HG03095 (cell line): Measurements from ENCODE around the gene GLB1L3.
A peak's percentile ranks its signal among the peaks of the same experiment; 100 is the strongest.

Experiments used
- ATAC-seq: cut with Tn5 transposase; IDR thresholded peaks from one replicate; pipeline ENCODE4 v1.9.1; 2021; ENCODE audit warnings: moderate library complexity; ENCODE audit not compliant: unreplicated experiment

Gene GLB1L3, protein sequence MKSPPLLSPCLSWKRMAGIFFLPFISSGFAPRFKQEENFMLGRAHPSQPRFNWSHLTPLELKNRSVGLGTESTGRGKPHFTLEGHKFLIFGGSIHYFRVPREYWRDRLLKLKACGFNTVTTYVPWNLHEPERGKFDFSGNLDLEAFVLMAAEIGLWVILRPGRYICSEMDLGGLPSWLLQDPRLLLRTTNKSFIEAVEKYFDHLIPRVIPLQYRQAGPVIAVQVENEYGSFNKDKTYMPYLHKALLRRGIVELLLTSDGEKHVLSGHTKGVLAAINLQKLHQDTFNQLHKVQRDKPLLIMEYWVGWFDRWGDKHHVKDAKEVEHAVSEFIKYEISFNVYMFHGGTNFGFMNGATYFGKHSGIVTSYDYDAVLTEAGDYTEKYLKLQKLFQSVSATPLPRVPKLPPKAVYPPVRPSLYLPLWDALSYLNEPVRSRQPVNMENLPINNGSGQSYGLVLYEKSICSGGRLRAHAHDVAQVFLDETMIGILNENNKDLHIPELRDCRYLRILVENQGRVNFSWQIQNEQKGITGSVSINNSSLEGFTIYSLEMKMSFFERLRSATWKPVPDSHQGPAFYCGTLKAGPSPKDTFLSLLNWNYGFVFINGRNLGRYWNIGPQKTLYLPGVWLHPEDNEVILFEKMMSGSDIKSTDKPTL

DNA sequence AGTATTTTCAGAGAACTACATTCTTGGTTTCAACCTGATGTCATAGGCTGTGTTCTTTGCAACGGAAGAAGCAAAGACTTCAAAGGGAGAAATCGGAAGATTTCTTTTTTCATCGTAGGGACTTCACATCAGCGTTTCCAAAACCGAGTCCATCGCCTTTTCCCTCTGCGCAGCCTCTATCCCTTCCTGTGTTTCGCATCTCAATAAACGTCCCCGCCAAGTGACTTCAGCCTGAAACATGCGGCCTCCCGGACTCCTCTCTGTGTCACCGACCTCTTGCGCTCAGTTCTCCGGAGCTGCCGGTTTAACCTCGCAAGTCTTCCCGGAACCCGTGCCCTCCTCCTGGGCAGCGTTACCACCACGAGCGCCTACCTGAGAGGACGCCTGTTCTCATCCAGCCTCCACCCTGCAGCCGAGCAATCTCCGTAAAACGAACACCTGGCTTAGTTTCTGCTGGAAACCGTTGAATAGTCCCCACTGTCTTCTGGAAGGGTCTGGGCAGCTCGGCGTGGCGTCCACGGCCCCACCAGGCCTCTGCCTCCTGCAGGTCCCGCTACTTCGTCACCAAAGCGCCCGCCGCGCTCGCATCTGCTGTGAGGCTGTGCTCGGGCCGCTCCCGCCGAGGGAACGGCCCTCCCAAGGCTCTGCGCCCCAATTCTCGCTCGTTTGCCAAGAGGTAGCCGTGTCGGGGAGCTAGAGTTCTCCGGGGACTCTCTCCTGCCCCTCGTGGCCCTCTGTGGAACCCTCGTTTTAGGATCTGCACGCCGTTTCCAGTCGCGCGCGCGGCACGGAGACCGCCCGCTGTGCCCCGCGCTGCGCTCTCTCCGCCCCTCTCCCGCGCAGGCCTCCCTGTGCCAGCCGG, at the start of gene GLB1L3:
TSS of gene GLB1L3 (plus strand) at position 846 of the 862 bp plus-strand sequence. CDS start 362 bp downstream, outside the sequence.
- ATAC-seq: peak; percentile 78

DNA sequence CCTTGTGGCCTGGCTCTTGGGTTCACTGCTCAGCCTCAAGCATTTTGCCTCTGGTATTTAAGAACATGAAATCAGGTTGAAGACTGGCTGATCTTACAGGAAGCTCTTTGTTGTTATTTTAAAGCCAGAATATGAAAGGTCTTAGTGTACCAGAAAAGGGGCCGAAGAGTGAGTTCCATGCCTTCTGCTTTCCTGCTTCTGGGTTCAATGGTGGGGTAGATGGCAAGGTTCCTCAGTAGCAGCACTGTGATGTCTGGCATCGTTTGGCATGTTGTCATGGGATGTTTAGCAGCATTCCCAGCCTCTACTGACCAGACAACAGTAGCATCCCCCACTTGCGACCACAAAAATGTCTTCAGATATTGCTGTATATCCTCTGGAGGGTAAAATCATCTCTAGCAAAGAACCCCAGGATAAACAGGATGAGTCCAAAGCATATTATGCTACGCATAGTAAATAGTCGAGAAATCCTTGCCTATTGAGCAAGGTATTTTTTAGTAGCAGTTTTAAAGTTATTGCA, 49.3 kb upstream of the GLB1L3 start:
- ATAC-seq: no peak

DNA sequence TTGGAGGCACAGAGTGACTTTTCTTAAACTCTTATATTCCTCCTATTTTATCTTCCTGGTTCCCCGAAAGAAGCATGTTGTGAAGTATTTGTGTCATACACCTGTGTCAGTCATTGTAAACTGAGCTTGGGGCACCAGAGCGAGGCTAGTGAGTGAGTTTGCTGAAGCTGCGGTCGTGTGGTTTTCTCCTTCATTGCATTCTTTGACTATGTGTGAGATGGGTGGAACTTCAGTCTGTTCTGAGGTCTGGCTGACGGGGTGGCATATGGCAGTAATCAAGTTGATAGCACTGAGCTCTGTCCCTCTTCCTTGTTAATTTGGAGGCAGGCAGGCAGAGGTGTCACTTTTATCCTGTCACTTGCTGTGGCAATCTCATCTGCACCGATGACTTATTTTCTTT, 47.6 kb upstream of the GLB1L3 start:
- ATAC-seq: peak; percentile 55

DNA sequence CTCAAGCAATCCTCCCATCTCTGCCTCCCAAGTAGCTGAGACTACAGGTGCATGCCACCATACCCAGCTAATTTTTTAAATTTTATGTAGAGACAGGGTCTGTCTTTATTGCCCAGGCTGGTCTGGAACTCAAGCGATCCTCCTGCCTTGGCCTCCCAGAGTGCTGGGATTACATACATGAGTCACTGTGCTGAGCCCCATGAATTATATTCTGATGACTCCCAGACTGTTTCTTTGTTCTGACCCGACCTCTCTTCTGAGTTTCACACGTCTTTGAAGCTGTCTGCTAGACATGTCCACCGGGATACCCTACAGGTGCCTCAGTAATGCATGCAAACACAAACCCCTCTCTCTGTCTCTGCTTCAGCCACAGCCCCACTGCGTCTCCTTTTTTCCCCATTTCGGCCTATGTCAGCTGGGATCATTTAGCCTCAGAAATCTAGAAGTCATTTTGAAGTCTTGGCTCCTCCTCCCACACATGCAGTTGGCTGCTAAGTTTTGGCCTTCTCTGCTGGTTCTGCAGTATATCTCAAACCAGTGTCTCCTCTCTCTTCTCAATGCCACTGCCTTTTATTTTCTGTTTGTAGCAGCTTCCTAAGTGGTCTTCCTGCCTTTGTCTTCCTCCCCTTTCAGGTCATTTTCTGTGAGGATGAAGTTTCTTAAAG, 46.9 kb upstream of the GLB1L3 start:
- ATAC-seq: no peak

DNA sequence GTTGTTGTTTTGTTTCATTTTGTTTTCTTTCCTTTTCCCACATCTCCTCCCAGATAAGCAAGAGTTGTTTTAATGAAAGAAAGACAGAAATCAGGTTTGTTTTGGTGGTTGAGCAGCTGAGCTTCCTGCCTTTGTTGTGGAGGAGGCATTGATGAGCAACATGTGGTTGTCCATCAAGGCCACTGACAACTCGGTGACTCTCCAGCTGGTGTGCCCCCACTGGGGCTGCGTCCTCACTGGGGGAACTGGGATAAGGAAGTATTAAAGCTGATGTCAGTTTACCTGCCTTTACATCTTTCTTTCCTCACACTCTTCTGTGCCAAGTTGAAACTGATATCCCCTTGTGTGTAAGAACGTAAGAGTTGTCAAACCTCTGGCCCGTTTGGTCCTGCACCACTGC, 45.8 kb upstream of the GLB1L3 start:
- ATAC-seq: no peak

DNA sequence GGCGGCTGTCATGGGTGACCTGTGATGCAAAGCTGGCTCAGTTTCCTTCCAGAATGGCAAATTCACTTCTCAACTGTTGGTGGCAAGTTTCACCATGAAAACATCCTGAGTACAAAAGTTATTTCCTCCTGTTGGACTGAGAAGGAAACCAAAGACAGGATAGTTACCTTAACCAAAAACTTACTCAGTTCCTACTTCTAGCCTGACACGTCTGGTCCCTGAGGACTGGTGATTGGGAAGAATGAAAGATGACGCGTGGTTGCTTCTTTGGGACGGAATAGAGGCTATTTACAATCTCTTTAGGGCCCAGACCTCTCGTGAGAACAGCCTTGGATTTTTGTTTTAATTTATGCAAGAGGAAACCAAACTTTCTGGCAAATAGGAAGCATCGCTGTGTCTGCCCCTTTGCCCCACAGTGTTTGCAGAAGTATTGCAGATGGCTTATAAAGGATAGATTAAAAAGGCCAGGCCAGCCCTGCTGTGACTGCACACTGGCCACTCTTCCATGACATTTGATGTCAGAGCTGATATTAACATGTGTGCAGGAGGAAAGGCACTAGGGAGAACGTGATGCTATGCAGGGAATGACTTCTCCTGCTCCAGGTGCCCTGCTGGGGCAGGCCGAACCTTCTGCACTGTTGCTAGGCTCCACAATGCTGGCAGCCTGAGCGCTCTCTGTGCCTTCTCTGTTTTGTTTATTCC, 44.1 kb upstream of the GLB1L3 start:
- no peak for ATAC-seq

DNA sequence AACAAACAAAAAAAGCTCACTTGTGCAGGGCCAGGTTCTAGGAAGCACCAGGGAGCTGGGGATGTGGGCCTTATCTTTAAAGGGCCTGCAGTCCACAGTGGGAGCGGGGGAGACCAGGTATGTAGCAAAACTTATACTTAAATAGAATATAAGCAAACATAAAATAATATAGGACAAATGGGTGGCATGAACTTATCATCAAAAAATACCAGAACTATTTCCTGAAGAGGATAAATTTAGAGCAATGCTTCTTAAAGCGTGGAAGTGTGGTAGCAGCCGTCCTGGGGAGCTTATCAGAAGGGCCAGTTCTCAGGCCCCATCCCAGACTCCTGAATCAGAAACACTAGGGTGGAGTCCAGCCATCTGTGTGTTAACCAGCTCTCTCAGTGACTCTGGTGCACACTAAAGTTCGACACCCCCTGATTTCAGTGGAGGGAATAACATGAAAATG, 42.4 kb upstream of the GLB1L3 start:
- no peak for ATAC-seq

DNA sequence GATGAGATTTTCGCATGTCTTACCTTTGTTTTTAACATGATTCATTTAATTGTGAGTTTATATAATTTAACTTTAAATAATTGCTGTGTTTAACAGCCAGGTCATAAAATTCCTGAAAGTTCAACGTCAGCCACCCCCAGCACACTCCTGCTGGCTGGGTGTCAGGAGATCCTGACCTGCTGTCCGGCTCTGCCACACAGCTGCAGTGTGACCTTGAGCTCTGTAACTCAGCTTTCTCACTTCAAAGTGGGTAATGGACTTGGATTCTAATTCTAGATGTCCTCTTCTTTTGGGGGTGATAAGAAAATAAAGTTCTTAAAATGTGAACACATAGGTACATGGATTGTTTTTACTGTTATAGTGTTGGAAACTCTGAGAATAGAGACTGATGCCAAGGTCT, 40.8 kb upstream of the GLB1L3 start:
- ATAC-seq: no peak

DNA sequence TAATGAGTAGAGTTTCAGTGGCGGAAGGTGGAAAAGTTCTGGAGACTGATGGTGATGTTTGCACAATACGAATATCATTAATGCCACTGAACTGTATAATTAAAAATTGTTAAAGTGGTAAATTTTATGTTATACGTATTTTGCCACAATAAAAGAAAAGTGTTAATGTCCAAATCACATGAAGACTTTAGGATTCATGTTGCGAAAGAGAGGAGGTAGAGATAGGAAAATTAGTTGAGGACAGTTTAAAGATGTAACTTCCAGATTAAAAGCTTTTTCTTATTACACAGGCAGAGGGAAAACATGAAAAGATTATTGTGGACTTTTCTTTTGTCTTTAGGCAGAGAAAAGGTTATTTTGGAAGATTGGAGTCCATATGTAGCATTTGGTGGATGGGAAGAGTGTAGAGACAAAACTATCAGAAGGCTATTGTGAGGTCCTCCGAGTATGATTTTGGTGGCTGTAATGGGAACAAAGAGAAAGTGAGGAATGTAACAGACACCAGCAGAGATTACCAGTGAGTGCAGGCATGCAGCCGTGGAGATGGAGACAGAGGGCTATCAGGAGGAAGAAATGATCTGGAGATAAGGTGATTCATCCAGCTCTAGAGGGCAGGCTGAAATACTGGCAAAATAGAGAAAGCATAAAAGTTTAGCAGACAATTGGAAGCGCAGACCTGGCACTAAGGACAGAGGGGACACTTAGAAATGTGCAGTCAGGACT, 39.2 kb upstream of the GLB1L3 start:
- no peak for ATAC-seq

DNA sequence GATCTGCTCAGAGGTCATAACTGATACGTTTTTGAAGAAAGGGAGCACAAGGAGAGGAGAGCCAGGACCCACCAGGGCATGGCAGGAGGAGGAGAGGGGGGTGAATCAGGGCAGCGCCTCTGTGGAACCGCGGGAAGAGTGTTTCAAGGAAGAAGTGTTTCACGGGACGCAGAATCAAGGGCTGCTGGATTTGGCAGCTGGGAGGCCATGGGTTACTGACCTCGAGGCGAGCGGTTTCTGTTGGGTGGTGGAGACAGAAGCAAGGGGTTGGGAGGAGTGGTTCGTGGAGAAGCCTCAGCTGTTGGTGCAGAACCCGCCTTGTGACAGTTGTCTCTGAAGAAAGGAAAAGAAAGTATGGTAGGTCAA, 38.6 kb upstream of the GLB1L3 start:
- ATAC-seq: no peak

DNA sequence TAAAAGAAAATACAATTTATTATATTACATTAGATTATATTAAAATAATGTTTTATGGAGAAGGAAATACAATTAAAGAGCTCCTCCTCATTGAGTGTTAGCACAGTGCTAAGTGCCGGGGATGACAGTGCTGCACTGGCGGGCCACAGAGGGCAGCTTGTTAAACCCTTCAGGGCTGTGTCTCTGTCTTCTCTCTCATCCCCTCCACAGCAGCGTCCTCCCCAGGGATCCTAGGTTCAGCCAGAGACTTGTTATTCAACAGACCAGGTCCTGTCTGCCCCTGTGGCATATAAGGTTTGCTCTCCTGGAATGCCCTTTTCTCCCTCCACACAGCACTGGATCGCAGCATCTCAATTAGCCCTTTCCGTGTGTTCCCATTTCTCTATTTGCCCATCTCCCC, 37.2 kb upstream of the GLB1L3 start:
- ATAC-seq: no peak

DNA sequence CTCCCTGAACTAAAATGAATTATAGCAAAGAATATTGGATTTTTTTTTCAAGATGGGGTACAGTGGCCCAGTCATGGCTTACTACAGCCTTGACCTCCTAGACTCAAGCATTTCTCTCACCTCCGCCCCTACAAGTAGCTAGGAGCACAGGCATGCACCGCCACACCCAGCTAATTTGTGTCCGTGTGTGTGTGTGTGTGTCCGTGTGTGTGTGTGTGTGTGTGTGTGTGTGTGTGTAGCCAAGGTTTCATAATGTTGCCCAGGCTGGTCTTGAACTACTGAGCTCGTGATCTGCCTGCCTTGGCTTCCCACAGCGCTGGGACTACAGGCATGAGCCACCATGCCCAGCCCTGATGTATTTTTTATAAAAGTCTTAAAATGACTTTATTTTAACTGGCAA, 35.6 kb upstream of the GLB1L3 start:
- no peak for ATAC-seq

DNA sequence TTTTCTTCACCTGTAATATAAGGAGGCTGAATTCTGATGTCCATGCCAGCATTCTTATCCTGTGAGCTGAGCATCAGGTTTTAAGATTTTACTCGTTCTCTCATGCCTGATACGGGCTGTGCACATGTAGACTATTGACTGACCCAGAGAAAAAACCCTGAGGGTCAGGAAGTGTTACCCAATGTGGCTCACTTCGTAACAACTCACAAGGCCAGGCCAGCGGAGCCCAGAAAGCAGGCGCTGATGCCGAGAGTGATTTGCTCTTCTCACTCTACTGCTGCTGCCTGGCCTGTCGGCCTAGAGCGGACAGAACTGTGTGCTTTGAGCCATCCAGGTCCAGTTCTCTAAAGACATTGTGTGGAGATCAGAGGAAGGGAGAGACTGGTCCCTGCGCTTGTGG, 33.8 kb upstream of the GLB1L3 start:
- no peak for ATAC-seq

DNA sequence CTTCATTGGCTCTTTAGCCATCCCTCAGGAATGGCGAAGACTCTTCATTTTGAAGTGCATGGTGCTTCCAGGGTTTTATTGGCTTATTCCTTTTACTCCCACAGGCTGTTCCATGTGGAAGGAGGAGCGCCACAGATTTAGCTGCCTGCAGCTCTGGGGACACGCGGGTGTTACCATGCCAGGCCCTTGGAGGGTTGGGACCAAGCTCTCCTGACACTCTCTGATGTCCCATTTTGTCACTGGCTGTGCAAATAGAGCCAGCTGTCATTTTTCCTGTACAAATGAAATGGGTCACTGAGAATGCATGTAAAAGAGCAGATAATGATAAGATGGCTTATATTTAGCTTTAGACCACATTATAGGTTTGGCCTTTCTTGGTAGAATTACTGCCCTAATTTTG, 32.3 kb upstream of the GLB1L3 start:
- ATAC-seq: no peak

DNA sequence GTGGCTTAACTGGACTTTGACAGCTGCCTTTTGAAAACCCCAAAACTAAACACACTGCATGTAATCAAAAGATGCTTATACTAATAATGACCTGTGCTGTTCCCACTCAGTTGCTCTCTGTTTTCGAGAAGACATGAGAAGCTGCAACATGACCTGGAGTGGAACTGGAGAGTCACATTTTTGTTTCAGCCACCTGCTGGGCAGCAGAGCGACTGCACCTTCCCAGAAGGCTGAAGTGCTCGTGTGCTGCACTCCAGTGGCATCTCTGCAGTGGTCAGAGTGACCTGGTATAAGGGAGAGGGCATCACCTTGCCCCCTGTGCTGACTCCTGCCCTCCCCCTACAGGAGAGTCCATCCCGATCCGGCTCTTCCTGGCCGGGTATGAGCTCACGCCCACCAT, 31.6 kb upstream of the GLB1L3 start:
- ATAC-seq: peak; percentile 73

DNA sequence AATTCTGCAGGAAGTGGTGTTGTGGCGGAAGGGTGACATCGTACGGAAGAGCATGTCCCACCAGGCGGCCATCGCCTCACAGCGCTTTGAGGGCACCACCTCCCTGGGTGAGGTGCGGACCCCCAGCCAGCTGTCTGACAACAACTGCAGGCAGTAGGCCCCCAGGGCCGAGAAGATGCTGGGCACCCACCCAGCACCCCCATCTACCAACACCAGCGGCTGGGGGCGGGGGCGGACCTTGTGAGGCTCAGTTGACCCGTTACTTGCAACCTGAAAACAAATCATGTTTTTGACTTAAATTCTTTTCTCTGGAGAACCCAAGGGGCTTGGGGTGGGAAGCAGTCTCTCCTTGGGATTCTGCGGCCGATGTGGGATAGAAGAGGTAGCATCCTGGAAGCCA, 30.7 kb upstream of the GLB1L3 start:
- no peak for ATAC-seq

DNA sequence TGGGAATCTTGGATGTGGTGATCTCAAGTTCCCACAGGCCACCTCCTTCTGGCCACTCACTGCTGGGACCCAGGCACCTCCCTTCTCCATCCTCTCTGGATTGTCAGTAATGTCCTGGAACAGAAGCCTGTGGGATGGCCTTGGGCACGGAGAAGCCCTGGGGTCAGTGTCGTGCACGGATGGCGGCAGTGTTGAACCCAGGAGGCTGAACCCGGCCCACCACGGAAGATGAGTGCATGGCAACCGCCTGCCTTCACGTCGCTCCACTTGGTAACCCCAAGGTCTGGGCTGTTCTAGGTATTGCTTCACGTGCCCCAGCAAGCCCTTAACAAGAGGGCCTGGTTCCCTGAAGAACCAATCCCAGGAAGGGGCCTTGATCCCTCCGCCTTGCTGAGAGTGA, 30.1 kb upstream of the GLB1L3 start:
- ATAC-seq: no peak

DNA sequence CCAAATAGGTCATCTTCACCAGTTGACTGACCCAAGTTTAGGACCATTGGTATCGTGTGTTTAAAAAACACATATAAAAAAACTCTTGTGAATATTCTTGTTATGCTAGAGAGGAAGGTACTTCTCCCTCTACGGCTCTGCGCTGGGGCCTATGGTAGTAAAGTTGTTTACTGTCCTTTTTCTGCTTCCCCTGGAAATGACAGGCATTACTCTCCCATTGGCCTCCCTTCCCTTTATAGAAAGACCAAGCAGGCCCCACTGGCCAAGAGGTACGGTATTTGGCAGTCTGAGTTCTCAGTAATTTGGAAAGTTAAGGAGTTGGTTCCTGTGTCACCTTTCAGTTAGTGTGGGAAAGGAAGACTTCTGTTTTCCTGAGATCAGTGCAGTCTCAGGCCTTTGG, 29.5 kb upstream of the GLB1L3 start:
- ATAC-seq: no peak

DNA sequence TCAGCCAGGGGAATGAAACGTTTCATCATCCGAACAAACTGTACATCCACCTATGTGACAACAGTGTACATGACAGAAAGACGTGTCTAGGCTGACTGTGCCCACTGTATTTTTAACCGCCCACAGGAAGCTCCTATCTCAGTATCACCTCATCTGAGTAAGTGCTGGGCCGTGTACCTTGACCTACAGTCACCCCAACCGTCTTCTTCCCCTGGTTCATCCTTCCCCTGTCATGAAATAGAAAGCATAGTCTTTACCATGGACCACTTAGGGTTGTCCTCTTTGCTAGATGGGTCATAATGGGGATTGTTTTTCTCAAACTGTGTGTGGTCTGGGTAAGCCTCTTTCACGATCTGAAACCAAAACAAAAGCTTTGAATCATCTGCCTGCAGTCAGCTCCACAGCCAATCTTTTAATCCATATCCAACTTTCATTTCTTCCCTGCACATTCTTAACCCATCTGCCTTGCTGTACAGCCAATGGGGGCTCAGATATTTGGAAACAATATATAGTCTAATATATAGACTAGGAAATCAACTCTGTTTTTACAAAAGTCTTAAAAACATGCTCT, 27.2 kb upstream of the GLB1L3 start:
- ATAC-seq: no peak
